Measurements from ENCODE around the gene ARSK.

The ARSK gene

DNA sequence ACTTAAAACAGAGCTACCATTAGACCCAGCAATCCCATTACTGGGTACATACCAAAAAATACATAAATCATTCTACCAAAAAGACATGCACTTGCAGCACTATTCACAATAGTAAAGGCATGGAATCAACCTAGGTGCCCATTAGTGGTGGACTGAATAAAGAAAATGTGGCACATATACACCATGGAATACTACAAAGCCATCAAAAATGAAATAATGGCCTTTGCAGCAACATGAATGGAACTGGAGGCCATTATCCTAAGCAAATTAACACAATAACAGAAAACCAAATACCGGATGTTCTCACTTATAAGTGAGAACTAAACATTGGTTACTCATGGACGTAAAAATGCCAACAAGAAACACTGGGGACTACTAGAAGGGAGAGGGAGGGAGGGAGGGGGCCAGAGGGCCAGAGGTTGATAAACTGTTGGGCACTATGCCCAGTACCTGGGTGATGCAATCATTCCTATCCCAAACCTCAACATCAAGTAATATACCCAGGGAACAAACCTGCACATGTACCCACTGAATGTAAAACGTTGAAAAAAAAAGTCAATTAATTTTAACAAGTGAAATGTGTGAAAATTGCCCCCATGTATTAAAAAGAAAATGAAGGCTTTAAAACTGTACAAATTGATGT lies 40.5 kb downstream of the ARSK start:
- H3K79me2 ChIP-seq (ENCODE audit: insufficient read depth, low read length): no peaks in the 10 kb centered on the region
- H3F3A ChIP-seq (ENCODE audit: insufficient read depth, low read length): no peaks in the 10 kb centered on the region
- H3K36me3 ChIP-seq (ENCODE audit: insufficient read depth, low read length): no peaks in the 10 kb centered on the region
- H2AFZ ChIP-seq (ENCODE audit: low read length): no peak overlapping the region
- H3K4me3 ChIP-seq (ENCODE audit: low read depth, low read length, poor library complexity, severe bottlenecking): no peak overlapping the region
- no peak overlapping the region for H3K27ac ChIP-seq (ENCODE audit: low read depth, low read length, poor library complexity, severe bottlenecking)
- H3K9me2 ChIP-seq (ENCODE audit: low read depth, low read length): no peaks in the 10 kb centered on the region
- peaks cover 5% of the 10 kb centered on the region for H3K4me1 ChIP-seq (ENCODE audit: insufficient read depth, low read length, severe bottlenecking)
- H4K20me1 ChIP-seq (ENCODE audit: insufficient read depth, low read length): no peaks in the 10 kb centered on the region
- H3K4me2 ChIP-seq (ENCODE audit: low read length): no peak overlapping the region
- H3K27me3 ChIP-seq (ENCODE audit: insufficient read depth, low read length): no peaks in the 10 kb centered on the region
- TF ChIP-seq, protein P1, sequence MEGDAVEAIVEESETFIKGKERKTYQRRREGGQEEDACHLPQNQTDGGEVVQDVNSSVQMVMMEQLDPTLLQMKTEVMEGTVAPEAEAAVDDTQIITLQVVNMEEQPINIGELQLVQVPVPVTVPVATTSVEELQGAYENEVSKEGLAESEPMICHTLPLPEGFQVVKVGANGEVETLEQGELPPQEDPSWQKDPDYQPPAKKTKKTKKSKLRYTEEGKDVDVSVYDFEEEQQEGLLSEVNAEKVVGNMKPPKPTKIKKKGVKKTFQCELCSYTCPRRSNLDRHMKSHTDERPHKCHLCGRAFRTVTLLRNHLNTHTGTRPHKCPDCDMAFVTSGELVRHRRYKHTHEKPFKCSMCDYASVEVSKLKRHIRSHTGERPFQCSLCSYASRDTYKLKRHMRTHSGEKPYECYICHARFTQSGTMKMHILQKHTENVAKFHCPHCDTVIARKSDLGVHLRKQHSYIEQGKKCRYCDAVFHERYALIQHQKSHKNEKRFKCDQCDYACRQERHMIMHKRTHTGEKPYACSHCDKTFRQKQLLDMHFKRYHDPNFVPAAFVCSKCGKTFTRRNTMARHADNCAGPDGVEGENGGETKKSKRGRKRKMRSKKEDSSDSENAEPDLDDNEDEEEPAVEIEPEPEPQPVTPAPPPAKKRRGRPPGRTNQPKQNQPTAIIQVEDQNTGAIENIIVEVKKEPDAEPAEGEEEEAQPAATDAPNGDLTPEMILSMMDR (IDR thresholded peaks at IDR 0.05; ENCODE audit: low read length): no peak
- no peak for TF ChIP-seq EZH2 (IDR thresholded peaks at IDR 0.05; ENCODE audit: borderline replicate concordance, low read length)
- H3K9me3 ChIP-seq (ENCODE audit: low read length): no peaks in the 10 kb centered on the region
- H3K9ac ChIP-seq (ENCODE audit: low read length): no peak overlapping the region

DNA sequence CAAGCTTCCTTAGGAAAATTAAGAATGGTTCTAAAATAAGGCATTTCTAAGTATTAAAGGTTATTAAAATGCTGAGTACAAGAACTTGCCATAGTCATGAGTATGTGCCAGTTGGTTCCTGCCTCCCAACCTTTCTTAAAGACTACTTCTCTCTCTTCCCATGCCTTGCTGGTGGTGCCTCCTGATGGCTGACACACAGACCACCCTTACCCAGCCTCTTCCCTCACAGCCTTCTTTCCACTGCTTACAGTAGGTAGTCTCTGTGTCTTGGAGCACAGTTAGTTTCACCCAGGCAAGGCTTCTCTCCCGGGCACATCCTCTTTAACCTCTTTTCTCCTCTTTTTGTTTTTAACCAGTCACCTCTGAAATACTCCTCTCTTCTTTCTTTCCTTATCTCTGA lies 44.4 kb downstream of the ARSK start:
- no peaks in the 10 kb centered on the region for H3F3A ChIP-seq (ENCODE audit: insufficient read depth, low read length)
- H3K4me1 ChIP-seq (ENCODE audit: insufficient read depth, low read length, severe bottlenecking): no peaks in the 10 kb centered on the region
- no peaks in the 10 kb centered on the region for H3K9me2 ChIP-seq (ENCODE audit: low read depth, low read length)
- H3K79me2 ChIP-seq (ENCODE audit: insufficient read depth, low read length): no peaks in the 10 kb centered on the region
- H3K4me3 ChIP-seq (ENCODE audit: low read depth, low read length, poor library complexity, severe bottlenecking): no peak overlapping the region
- H2AFZ ChIP-seq (ENCODE audit: low read length): no peak overlapping the region
- no peaks in the 10 kb centered on the region for H3K9me3 ChIP-seq (ENCODE audit: low read length)
- H3K4me2 ChIP-seq (ENCODE audit: low read length): no peak overlapping the region
- no peak overlapping the region for H3K9ac ChIP-seq (ENCODE audit: low read length)
- TF ChIP-seq, protein P1 (IDR thresholded peaks at IDR 0.05; ENCODE audit: low read length): no peak
- no peak for TF ChIP-seq EZH2 (IDR thresholded peaks at IDR 0.05; ENCODE audit: borderline replicate concordance, low read length)
- H4K20me1 ChIP-seq (ENCODE audit: insufficient read depth, low read length): no peaks in the 10 kb centered on the region
- H3K36me3 ChIP-seq (ENCODE audit: insufficient read depth, low read length): peaks cover 10% of the 10 kb centered on the region; the same call in 1 of the 2 replicates
- no peaks in the 10 kb centered on the region for H3K27me3 ChIP-seq (ENCODE audit: insufficient read depth, low read length)
- H3K27ac ChIP-seq (ENCODE audit: low read depth, low read length, poor library complexity, severe bottlenecking): no peak overlapping the region

DNA sequence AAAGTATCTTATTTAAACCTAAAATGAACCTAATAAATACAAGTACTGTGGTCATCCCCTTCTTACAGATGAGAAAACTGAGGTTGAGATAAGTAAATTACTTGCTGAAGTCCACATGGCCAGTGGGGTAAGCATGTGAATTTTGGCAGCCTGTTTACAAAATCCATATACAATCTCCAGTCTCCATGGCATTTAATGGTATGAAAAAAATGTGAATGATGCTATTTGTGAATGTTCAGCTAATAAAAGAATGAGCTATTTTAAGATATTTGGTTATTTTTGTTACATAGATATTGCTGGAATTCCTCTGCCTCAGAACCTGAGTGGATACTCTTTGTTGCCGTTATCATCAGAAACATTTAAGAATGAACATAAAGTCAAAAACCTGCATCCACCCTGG lies 45.7 kb downstream of the ARSK start:
- no peak overlapping the region for H3K4me3 ChIP-seq (ENCODE audit: low read depth, low read length, poor library complexity, severe bottlenecking)

More for the DNA sequence above, 45.7 kb downstream of the ARSK start:
- Histone ChIP-seq H3F3A (ENCODE audit: insufficient read depth, low read length) (no peaks in the 10 kb centered on the region), H3K36me3 (ENCODE audit: insufficient read depth, low read length) (peaks cover 10% of the 10 kb centered on the region; the same call in 1 of the 2 replicates), H3K27ac (ENCODE audit: low read depth, low read length, poor library complexity, severe bottlenecking) (no peak overlapping the region), H4K20me1 (ENCODE audit: insufficient read depth, low read length) (no peaks in the 10 kb centered on the region), H2AFZ (ENCODE audit: low read length) (no peak overlapping the region), H3K4me2 (ENCODE audit: low read length) (no peak overlapping the region), H3K4me1 (ENCODE audit: insufficient read depth, low read length, severe bottlenecking) (no peaks in the 10 kb centered on the region), H3K9me2 (ENCODE audit: low read depth, low read length) (no peaks in the 10 kb centered on the region), H3K9ac (ENCODE audit: low read length) (no peak overlapping the region), H3K9me3 (ENCODE audit: low read length) (no peaks in the 10 kb centered on the region), H3K27me3 (ENCODE audit: insufficient read depth, low read length) (no peaks in the 10 kb centered on the region), H3K79me2 (ENCODE audit: insufficient read depth, low read length) (no peaks in the 10 kb centered on the region)
- TF ChIP-seq EZH2 (IDR thresholded peaks at IDR 0.05; ENCODE audit: borderline replicate concordance, low read length): no peak
- TF ChIP-seq, protein P1 (IDR thresholded peaks at IDR 0.05; ENCODE audit: low read length): no peak

Data from OCI-LY1 (cell line).